Ascending aorta (tissue), 2 donors: Measurements from ENCODE around the gene OR2L13. TPM values are rescaled to one million over a fixed set of nuclear protein-coding genes. Genes with fewer than 3 reads are reported as not detected.

ENCODE experiments used
- DNase-seq, 2 donors: peaks; one replicate each; pipeline ENCODE4 v3.0.0-alpha.2; 2019; ENCODE audit warnings: low spot score in 2 of 2
- H3K27ac ChIP-seq, 2 donors: fragments of 200-600 bp; sonication (generic); one replicate each; pipeline ENCODE4 v1.5.1; 2016 to 2017; ENCODE audit warnings: mild to moderate bottlenecking in 1 of 2
- H3K27me3 ChIP-seq: fragments of 200-600 bp; sonication (generic); one replicate; pipeline ENCODE4 v1.5.1; 2017
- H3K36me3 ChIP-seq, 2 donors: fragments of 200-600 bp; sonication (generic); one replicate each; pipeline ENCODE4 v1.5.1; 2016
- H3K4me1 ChIP-seq, 2 donors: fragments of 200-600 bp; sonication (generic); one replicate each; pipeline ENCODE4 v1.5.1; 2016 to 2017; ENCODE audit warnings: mild to moderate bottlenecking in 1 of 2
- H3K4me3 ChIP-seq, 2 donors: fragments of 200-600 bp; sonication (generic); one replicate each; pipeline ENCODE4 v1.5.1; 2016 to 2017; ENCODE audit warnings: mild to moderate bottlenecking in 1 of 2
- H3K9me3 ChIP-seq, 2 donors: fragments of 200-600 bp; sonication (generic); one replicate each; pipeline ENCODE4 v1.5.1; 2016
- CTCF ChIP-seq, 3 experiments: fragments of 200-600 bp in 2 of 3; fragments of 450-650 bp in 1 of 3; sonication (generic) in 2 of 3; IDR thresholded peaks; one replicate each; pipeline ENCODE4 v1.5.1; 2016 to 2019; ENCODE audit warnings: antibody characterized with exemption in 3 of 3, mild to moderate bottlenecking in 1 of 3, moderate library complexity in 1 of 3
- intact Hi-C: fragments of 100-400 bp; cut with DNase I; formaldehyde crosslinking; loops from one replicate; pipeline ENCODE4 v1.15.1; 2023
- total RNA-seq: library from RNA; depleted of rRNA; stranded (reverse); fragments of >200 nt; gene quantifications from one replicate; pipeline ENCODE4 v1.1.0, GENCODE V29; 2016

OR2L13 gene
- total RNA-seq, 1 donor from 2014 or later, result not detected

GRCh38 chr1:248114890-248115289 is 19.9 kb downstream of the OR2L13 start:
- H3K4me1 ChIP-seq, result no peaks in the 10 kb centered on the region
- H3K27ac ChIP-seq, result no peak overlapping the region
- H3K36me3 ChIP-seq, result no peaks in the 10 kb centered on the region
- no peak for TF ChIP-seq CTCF (IDR thresholded peaks at IDR 0.05)
- no peaks in the 10 kb centered on the region for H3K27me3 ChIP-seq
- DNase-seq, result no peak
- intact Hi-C loops, result no loop called here
- peaks cover 0 to 12% of the 10 kb centered on the region in 2 donors for H3K9me3 ChIP-seq
- no peak overlapping the region for H3K4me3 ChIP-seq

GRCh38 chr1:248127653-248128052 is 32.7 kb downstream of the OR2L13 start:
- H3K27me3 ChIP-seq, result no peaks in the 10 kb centered on the region
- H3K4me3 ChIP-seq, result no peak overlapping the region
- DNase-seq, result no peak
- H3K36me3 ChIP-seq, result no peaks in the 10 kb centered on the region
- no peak for TF ChIP-seq CTCF (IDR thresholded peaks at IDR 0.05)
- no peaks in the 10 kb centered on the region for H3K4me1 ChIP-seq
- no peak overlapping the region for H3K27ac ChIP-seq
- H3K9me3 ChIP-seq, result no peaks in the 10 kb centered on the region
- intact Hi-C loops, result no loop called here

GRCh38 chr1:248136811-248137210 is 41.8 kb downstream of the OR2L13 start:
- Histone ChIP-seq H3K27ac (no peak overlapping the region), H3K9me3 (no peaks in the 10 kb centered on the region), H3K27me3 (no peaks in the 10 kb centered on the region), H3K4me3 (no peak overlapping the region), H3K4me1 (no peaks in the 10 kb centered on the region), H3K36me3 (no peaks in the 10 kb centered on the region)
- intact Hi-C loops, result no loop called here
- no peak for TF ChIP-seq CTCF (IDR thresholded peaks at IDR 0.05)
- no peak for DNase-seq

DNA sequence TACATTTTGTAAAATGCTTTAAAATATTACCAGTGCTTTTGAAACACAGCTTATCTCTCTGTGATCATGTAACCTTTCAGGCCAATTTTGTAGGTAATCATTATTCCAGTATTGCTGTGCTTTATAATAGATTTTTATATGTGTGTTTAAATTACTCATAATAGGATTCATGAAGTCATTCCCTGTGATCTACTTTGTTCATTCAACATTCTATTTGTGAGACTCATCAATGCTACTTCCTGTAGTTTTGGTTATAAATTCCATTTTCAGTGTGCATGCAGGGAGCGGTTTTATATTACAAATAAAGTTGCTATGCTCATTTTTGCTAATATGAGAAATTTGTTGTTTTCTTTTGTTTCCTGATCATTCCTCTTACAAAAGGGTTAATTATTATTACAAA is 45.9 kb downstream of the OR2L13 start:
- no peak overlapping the region for H3K27ac ChIP-seq
- DNase-seq, result no peak
- no peak overlapping the region for H3K4me3 ChIP-seq
- H3K4me1 ChIP-seq, result no peaks in the 10 kb centered on the region
- no peaks in the 10 kb centered on the region for H3K36me3 ChIP-seq
- TF ChIP-seq CTCF (IDR thresholded peaks at IDR 0.05), result no peak
- intact Hi-C loops, result no loop called here
- no peaks in the 10 kb centered on the region for H3K9me3 ChIP-seq
- no peaks in the 10 kb centered on the region for H3K27me3 ChIP-seq

- no peaks in the 10 kb centered on the region for H3K4me1 ChIP-seq
- no peaks in the 10 kb centered on the region for H3K9me3 ChIP-seq
- DNase-seq, result no peak
- no peak overlapping the region for H3K4me3 ChIP-seq
- no peaks in the 10 kb centered on the region for H3K27me3 ChIP-seq
- intact Hi-C loops, result no loop called here
- no peak overlapping the region for H3K27ac ChIP-seq
- no peak for TF ChIP-seq CTCF (IDR thresholded peaks at IDR 0.05)
- no peaks in the 10 kb centered on the region for H3K36me3 ChIP-seq
Measured at GRCh38 chr1:248143311-248143710, 48.3 kb downstream of the OR2L13 start.

DNA sequence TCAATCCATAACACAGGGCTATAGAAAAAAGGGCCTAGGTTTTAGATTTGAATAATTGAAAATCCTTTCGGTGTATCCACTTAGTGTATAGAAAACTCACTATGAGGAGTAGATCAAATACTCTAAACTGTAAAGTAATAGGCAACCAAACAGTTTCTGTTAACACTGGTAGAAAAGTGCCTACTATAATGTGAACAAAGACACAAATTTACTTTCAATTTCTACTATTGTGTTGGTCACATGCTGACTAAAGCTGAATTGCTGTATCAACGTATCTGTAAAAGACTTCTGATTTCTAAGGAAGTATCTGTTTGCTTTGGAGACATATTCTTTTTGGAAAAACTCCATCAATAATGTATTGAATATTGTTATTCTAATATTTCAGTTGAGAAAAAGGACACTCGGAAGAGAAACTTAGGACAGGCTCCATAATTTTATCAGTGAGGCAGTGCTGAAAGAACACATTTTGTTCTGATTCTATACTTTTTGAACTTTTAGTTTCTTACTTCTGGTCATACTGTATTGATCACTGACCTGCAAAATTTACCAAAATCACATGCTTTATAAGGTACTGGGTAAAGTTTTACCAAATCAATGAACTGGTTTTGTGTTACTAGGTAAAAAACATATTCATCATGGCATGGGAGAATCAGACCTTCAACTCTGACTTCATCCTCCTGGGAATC is 49.7 kb downstream of the OR2L13 start, which contains the start of gene OR2M5:
TSS of gene OR2M5 (plus strand) at position 636 of the 686 bp plus-strand sequence. CDS start at position 636, 0 bp downstream.
- H3K9me3 ChIP-seq, result no peaks in the 10 kb centered on the region
- TF ChIP-seq CTCF (IDR thresholded peaks at IDR 0.05), result no peak
- no peaks in the 10 kb centered on the region for H3K36me3 ChIP-seq
- H3K27ac ChIP-seq, result no peak within 1 kb of the TSS
- no peaks in the 10 kb centered on the region for H3K4me1 ChIP-seq
- H3K27me3 ChIP-seq, result no peaks in the 10 kb centered on the region
- no peak for DNase-seq
- intact Hi-C loops, result no loop called here
- H3K4me3 ChIP-seq, result no peak within 1 kb of the TSS
